AG10803 (cell line): ENCODE results near the gene ENTPD6.
"Not testable (repeated sequence)": the region's sequence is repeated elsewhere in the genome, so short reads cannot be mapped to it uniquely, and the experiment has no call there.

Source experiments
- DNase-seq: peaks from one replicate; pipeline ENCODE4 v3.0.0; 2010; ENCODE audit warnings: low read depth
- H3K4me3 ChIP-seq: 2 replicates; pipeline ENCODE4 v1.5.1; 2011; ENCODE audit warnings: mild to moderate bottlenecking, low read length, control low read depth
- TF ChIP-seq, protein P1 (sequence below): conservative IDR thresholded peaks from 2 replicates; pipeline ENCODE4 v1.5.1; 2011; ENCODE audit warnings: mild to moderate bottlenecking, low read length, control low read depth, inconsistent platforms

Gene ENTPD6

DNA sequence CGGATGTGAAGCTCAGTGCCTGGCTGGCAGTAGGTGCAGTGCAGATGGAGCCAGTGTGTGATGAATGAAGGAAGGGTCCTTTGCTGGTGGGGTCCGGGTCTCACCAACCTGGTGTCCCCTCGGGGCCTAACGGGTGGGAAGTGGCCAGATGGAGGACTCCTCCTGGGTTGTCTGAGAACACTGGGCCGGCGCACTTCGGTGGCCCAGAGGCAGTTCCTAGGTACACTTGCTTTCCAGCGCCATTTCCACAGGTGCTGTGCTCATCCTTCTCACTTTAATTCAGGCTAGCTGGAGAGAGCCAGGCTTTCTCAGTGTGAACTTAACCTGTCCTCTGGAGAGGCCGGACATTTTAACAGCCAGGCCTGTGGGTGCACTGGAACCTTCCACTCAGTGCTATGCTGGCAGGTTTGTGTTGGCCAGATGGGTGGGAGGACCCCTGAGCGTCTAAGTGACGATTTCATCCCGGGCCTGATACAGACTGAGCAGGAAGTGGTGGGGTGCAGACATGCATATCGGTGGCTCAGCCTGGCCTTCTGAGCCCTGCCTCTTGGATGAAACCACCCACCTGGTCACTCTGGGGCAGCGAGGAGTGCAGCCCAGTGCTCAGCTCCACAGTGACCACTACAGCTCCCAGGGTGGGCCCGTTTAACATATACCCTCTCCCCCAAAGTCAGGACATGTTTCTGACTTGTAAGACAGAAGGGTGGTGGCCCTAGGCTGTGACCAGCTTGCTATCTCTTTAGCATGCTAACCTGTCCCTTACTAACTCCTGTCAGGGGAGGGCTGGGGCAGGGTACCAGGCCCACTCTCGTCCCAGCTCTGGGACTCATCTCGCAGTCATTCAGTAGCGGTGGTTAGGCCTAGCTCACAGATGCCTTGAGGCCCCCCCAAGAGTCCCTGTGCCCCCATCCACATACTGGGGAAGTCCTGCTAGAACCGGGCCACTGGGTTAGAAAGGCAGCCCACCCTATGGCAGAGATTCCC is 44.2 kb downstream of the ENTPD6 start:
- H3K4me3 ChIP-seq, result no peak overlapping the region
- TF ChIP-seq, protein P1, sequence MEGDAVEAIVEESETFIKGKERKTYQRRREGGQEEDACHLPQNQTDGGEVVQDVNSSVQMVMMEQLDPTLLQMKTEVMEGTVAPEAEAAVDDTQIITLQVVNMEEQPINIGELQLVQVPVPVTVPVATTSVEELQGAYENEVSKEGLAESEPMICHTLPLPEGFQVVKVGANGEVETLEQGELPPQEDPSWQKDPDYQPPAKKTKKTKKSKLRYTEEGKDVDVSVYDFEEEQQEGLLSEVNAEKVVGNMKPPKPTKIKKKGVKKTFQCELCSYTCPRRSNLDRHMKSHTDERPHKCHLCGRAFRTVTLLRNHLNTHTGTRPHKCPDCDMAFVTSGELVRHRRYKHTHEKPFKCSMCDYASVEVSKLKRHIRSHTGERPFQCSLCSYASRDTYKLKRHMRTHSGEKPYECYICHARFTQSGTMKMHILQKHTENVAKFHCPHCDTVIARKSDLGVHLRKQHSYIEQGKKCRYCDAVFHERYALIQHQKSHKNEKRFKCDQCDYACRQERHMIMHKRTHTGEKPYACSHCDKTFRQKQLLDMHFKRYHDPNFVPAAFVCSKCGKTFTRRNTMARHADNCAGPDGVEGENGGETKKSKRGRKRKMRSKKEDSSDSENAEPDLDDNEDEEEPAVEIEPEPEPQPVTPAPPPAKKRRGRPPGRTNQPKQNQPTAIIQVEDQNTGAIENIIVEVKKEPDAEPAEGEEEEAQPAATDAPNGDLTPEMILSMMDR, result no peak
- DNase-seq, result no peak

GRCh38 chr20:25240851-25241658 is 45.5 kb downstream of the ENTPD6 start:
- not testable (repeated sequence) for DNase-seq, H3K4me3 ChIP-seq

GRCh38 chr20:25241659-25241955 is 46.1 kb downstream of the ENTPD6 start:
- H3K4me3 ChIP-seq, DNase-seq: not testable (repeated sequence)

GRCh38 chr20:25242231-25242630 is 46.7 kb downstream of the ENTPD6 start:
- no peak for DNase-seq

GRCh38 chr20:25243416-25243979 is 48.0 kb downstream of the ENTPD6 start:
- DNase-seq, result no peak
- TF ChIP-seq, protein P1, result no peak
- no peak overlapping the region for H3K4me3 ChIP-seq

More at GRCh38 chr20:25242231-25242630, 46.7 kb downstream of the ENTPD6 start:
- TF ChIP-seq, protein P1, result no peak
- no peak overlapping the region for H3K4me3 ChIP-seq

GRCh38 chr20:25244976-25245375 is 49.5 kb downstream of the ENTPD6 start:
- no peak for DNase-seq
- TF ChIP-seq, protein P1, result no peak
- no peak overlapping the region for H3K4me3 ChIP-seq

DNA sequence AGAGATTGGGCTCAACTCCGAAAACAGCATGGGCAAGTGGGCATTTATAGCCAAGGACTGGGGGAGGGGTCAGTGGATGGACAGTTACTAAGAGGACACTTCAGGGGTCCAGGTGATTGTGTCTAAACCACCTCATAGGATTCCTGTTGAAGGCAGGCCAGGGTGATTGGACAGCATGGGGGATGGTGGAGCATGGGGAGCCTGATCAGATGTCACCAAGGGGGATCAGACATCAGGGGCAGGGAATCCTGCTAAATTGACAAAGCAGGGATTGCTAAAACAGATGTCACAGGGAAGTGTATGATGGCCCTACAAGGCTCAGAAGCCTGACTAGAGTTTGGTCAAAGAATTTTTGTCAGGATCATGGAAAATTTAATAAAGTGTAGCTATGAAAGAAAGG is 49.9 kb downstream of the ENTPD6 start:
- TF ChIP-seq, protein P1, result no peak
- no peak for DNase-seq
- no peak overlapping the region for H3K4me3 ChIP-seq
